ENCODE results near the gene FRMD1.

FRMD1 gene

DNA sequence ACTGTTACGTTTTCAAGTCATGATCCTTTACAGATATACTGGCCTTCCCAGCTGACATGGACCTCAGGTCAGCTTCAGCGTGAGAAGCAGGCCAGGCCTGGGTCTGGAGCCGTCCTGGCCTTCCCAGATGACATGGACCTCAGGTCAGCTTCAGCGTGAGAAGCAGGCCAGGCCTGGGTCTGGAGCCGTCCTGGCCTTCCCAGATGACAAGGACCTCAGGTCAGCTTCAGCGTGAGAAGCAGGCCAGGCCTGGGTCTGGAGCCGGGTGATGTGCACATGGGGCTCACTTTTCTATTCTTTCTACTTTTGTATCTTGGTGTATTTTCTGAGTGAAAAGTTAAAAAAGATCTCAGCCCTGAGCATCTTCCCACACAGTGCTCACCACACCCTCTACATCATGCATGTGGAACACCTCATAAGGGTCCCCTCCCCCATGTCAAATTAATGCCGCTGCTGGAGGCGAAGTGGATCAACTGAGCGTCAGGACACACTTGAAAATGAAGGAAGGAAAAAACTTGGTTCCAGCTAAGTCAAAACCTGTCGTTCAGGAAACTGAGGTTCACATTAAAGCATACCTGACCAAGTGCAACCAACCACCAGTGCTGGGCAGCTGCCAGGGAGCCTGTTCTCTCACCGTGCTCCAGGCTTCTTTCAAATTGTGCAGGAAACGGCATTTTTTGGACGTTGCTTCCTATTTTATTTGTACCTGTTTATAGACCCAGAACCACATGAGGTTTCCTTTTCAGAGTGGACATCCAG lies 49.4 kb downstream of the FRMD1 start:
- Histone ChIP-seq H3K36me3 (no peaks in the 10 kb centered on the region), H3K4me3 (ENCODE audit: low read depth in 1 of 2, low read length in 1 of 2) (no peak overlapping the region), H3K27me3 (peaks cover 27% of the 10 kb centered on the region), H3K9me3 (no peaks in the 10 kb centered on the region), H3K27ac (no peak overlapping the region), H3K4me1 (ENCODE audit: control insufficient read depth in 1 of 2, insufficient read depth in 1 of 2, low read depth in 1 of 2, low read length in 1 of 2) (no peaks in the 10 kb centered on the region)
- TF ChIP-seq, protein P1, sequence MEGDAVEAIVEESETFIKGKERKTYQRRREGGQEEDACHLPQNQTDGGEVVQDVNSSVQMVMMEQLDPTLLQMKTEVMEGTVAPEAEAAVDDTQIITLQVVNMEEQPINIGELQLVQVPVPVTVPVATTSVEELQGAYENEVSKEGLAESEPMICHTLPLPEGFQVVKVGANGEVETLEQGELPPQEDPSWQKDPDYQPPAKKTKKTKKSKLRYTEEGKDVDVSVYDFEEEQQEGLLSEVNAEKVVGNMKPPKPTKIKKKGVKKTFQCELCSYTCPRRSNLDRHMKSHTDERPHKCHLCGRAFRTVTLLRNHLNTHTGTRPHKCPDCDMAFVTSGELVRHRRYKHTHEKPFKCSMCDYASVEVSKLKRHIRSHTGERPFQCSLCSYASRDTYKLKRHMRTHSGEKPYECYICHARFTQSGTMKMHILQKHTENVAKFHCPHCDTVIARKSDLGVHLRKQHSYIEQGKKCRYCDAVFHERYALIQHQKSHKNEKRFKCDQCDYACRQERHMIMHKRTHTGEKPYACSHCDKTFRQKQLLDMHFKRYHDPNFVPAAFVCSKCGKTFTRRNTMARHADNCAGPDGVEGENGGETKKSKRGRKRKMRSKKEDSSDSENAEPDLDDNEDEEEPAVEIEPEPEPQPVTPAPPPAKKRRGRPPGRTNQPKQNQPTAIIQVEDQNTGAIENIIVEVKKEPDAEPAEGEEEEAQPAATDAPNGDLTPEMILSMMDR (IDR thresholded peaks at IDR 0.05) = no peak

DNA sequence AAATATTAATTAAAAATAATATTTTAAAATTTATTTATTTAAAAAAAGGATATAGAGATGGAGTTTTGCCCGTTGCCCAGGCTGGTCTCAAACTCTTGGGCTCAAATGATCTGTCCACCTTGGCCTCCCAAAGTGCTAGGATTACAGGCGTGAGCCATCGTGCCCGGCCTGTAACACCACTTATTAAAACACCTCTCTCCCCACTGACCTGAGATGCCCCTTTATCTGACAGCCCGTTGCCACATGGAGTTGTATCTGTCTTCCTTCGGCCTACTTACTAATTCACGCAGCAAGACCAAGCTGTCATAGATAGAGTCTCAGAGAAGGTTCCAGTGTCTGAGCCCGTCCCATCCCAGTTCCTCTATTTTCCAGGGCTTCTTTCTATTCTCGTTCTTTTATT lies 50.8 kb downstream of the FRMD1 start:
- TF ChIP-seq, protein P1 (IDR thresholded peaks at IDR 0.05) = no peak

DNA sequence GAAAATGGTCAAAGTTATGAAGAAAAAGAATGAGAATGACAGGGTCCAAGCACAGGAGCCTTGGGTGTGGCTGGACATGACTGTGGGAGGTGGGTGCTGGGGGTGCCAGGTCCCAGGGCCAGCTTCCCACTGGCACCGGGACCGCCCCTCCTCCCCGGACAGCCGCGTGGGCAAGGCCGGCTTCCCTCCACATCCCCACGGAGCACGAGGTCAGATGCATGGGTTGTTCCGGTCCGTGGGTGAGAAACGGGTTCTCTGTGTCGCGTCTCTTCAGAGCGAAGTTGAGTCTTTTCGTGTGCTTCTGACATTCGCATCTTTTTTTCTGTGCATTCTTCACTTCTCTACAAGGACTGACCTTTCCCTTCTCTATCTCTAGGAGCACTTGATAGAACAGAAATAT lies 51.5 kb downstream of the FRMD1 start:
- Histone ChIP-seq H3K27me3 (peaks cover 12% of the 10 kb centered on the region), H3K4me1 (ENCODE audit: control insufficient read depth in 1 of 2, insufficient read depth in 1 of 2, low read depth in 1 of 2, low read length in 1 of 2) (no peaks in the 10 kb centered on the region), H3K36me3 (no peaks in the 10 kb centered on the region), H3K4me3 (ENCODE audit: low read depth in 1 of 2, low read length in 1 of 2) (no peak overlapping the region), H3K27ac (no peak overlapping the region), H3K9me3 (no peaks in the 10 kb centered on the region)
- TF ChIP-seq, protein P1 (IDR thresholded peaks at IDR 0.05) = no peak

More for the DNA sequence above, 50.8 kb downstream of the FRMD1 start:
- Histone ChIP-seq H3K9me3 (no peaks in the 10 kb centered on the region), H3K36me3 (no peaks in the 10 kb centered on the region), H3K27ac (no peak overlapping the region), H3K27me3 (peaks cover 13% of the 10 kb centered on the region), H3K4me1 (ENCODE audit: control insufficient read depth in 1 of 2, insufficient read depth in 1 of 2, low read depth in 1 of 2, low read length in 1 of 2) (no peaks in the 10 kb centered on the region), H3K4me3 (ENCODE audit: low read depth in 1 of 2, low read length in 1 of 2) (no peak overlapping the region)

DNA sequence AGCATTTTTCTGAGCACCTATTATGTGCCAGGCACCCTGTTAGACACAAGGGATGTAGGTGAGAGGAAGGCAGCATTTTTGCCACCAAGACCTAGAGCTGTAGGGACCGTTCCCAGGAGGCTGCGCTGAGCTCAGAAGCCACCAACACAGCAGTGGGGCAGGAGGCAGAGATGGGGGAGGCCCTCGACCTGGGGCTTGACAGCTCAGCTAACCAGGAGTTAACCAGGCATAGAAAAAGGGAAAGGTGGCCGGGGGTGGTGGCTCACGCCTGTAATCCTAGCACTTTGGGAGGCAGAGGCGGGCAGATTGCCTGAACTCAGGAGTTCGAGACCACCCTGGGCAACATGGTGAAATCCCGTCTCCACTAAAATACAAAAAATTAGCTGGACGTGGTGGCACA lies 52.1 kb downstream of the FRMD1 start:
- Histone ChIP-seq H3K4me1 (ENCODE audit: control insufficient read depth in 1 of 2, insufficient read depth in 1 of 2, low read depth in 1 of 2, low read length in 1 of 2) (no peaks in the 10 kb centered on the region), H3K4me3 (ENCODE audit: low read depth in 1 of 2, low read length in 1 of 2) (no peak overlapping the region), H3K27me3 (peaks cover 7% of the 10 kb centered on the region), H3K36me3 (no peaks in the 10 kb centered on the region), H3K9me3 (no peaks in the 10 kb centered on the region), H3K27ac (no peak overlapping the region)
- TF ChIP-seq, protein P1 (IDR thresholded peaks at IDR 0.05) = no peak

DNA sequence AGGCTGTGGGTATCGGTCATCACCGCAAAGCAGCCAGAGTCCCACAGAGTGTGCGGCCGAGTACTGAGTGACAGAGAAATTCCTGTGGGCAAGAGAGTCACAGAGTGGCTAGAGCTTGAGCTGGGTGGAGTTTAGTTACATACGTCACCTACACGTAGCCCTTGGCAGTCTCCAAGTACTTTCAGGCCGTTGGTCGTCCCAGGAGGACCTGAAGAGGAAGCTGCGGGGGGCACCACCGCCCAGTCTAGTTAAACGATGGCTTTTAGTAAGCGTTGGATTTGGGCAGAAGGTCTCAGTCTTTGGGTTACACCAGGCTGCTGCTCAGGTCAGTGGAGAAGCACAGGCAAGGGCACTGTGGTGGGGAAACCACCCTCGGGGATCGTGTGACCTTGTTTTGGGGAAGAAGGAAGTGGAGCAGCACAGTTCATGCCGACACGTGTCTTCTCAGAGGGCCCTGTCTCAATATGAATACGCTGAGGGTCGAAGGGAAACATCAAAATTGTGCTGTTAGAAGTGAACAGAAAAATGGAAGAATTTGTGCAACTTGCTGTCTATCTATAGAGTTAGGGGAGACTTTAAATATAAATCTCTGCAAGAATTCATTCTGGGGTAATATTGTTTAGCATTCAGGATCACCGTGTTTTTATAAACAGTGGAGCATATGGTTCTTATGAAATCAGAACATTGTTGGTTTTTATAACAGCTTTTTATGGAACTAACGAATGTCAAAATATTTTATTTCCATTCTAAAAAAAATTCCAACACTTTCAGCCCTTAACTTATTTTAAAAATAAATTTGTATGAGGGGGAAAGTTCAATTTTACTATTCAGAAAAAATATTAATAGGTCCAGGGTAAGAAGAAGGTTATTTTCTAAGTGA lies 52.9 kb downstream of the FRMD1 start:
- Histone ChIP-seq H3K27ac (no peak overlapping the region), H3K4me1 (ENCODE audit: control insufficient read depth in 1 of 2, insufficient read depth in 1 of 2, low read depth in 1 of 2, low read length in 1 of 2) (no peaks in the 10 kb centered on the region), H3K27me3 (no peaks in the 10 kb centered on the region), H3K9me3 (no peaks in the 10 kb centered on the region), H3K36me3 (no peaks in the 10 kb centered on the region), H3K4me3 (ENCODE audit: low read depth in 1 of 2, low read length in 1 of 2) (no peak overlapping the region)
- TF ChIP-seq, protein P1 (IDR thresholded peaks at IDR 0.05) = no peak

Data from neutrophil (primary cell).